Erythroblast (primary cell): Measurements from ENCODE around the gene ANKRD6.

Experiments used
- GATA1 ChIP-seq: IDR thresholded peaks from 2 replicates; pipeline ENCODE4 v1.6.1; 2011; ENCODE audit warnings: low read depth, mild to moderate bottlenecking, control low read depth, low read length, moderate library complexity
- POLR2A ChIP-seq: IDR thresholded peaks from 2 replicates; pipeline ENCODE4 v1.6.1; 2011; ENCODE audit warnings: mild to moderate bottlenecking, low read length

GRCh38 chr6:89660981-89661380 is 228.0 kb downstream of the ANKRD6 start:
- no peak for TF ChIP-seq POLR2A
- TF ChIP-seq GATA1 = no peak
